Hematopoietic multipotent progenitor cell treated with erythropoietin and hydrocortisone succinate and interleukin-3 and kit ligand, for 6 days (in vitro differentiated cells): Measurements from ENCODE around the gene VTI1A.
"Not testable (repeated sequence)": the region's sequence is repeated elsewhere in the genome, so short reads cannot be mapped to it uniquely, and the experiment has no call there.

Experiments
- DNase-seq: peaks from one replicate; pipeline ENCODE4 v3.0.0-alpha.2; 2015

The VTI1A gene

GRCh38 chr10:112731450-112731849 lies 284.4 kb downstream of the VTI1A start:
- not testable (repeated sequence) for DNase-seq

- no peak for DNase-seq
These were observed 285.4 kb downstream of the VTI1A start for GRCh38 chr10:112732277-112732921.

GRCh38 chr10:112735041-112735695 lies 288.2 kb downstream of the VTI1A start:
- no peak for DNase-seq

- no peak for DNase-seq
These were observed 291.9 kb downstream of the VTI1A start for GRCh38 chr10:112738606-112739591.

- DNase-seq = no peak
These were observed 292.8 kb downstream of the VTI1A start for GRCh38 chr10:112739592-112740353.

GRCh38 chr10:112741830-112742402 lies 294.9 kb downstream of the VTI1A start:
- no peak for DNase-seq

- peak; percentile 42 for DNase-seq
These were observed 297.4 kb downstream of the VTI1A start for GRCh38 chr10:112744181-112745096.

GRCh38 chr10:112746329-112746728 lies 299.3 kb downstream of the VTI1A start:
- no peak for DNase-seq

GRCh38 chr10:112750427-112751167 lies 303.6 kb downstream of the VTI1A start:
- DNase-seq = no peak

- no peak for DNase-seq
These were observed 304.6 kb downstream of the VTI1A start for GRCh38 chr10:112751651-112752050.

GRCh38 chr10:112752288-112752687 lies 305.3 kb downstream of the VTI1A start:
- DNase-seq = no peak

GRCh38 chr10:112753961-112754411 lies 307.0 kb downstream of the VTI1A start:
- no peak for DNase-seq

GRCh38 chr10:112755446-112756234 lies 308.6 kb downstream of the VTI1A start:
- peak; percentile 17 for DNase-seq

- DNase-seq = no peak
These were observed 309.2 kb downstream of the VTI1A start for GRCh38 chr10:112756235-112756527.

GRCh38 chr10:112758961-112759360 lies 311.9 kb downstream of the VTI1A start:
- no peak for DNase-seq

- no peak for DNase-seq
These were observed 312.5 kb downstream of the VTI1A start for GRCh38 chr10:112759496-112759895.

GRCh38 chr10:112761256-112761655 lies 314.2 kb downstream of the VTI1A start:
- no peak for DNase-seq

- no peak for DNase-seq
These were observed 317.0 kb downstream of the VTI1A start for GRCh38 chr10:112763916-112764520.

- no peak for DNase-seq
These were observed 318.8 kb downstream of the VTI1A start for GRCh38 chr10:112765717-112766235.
